Karpas-422 (cell line): ENCODE results near the gene ARHGAP9. TPM values are rescaled to one million over a fixed set of nuclear protein-coding genes. Genes with fewer than 3 reads are reported as not detected.
"Not testable (repeated sequence)": the region's sequence is repeated elsewhere in the genome, so short reads cannot be mapped to it uniquely, and the experiment has no call there.

ENCODE experiments used
- DNase-seq: peaks from one replicate; pipeline ENCODE4 v3.0.0-alpha.2; 2015
- H2AFZ ChIP-seq: fragments of 200-600 bp; sonication (generic); 2 replicates; pipeline ENCODE4 v1.6.1; 2014; ENCODE audit warnings: antibody characterized with exemption, low read length, mixed read lengths
- H3K27ac ChIP-seq: fragments of 200-600 bp; sonication (generic); 2 replicates; pipeline ENCODE4 v1.5.1; 2014; ENCODE audit warnings: mild to moderate bottlenecking, low read length, moderate library complexity
- H3K27me3 ChIP-seq: fragments of 200-600 bp; sonication (generic); 2 replicates; pipeline ENCODE4 v1.6.1; 2014; ENCODE audit warnings: low read length, mixed read lengths
- H3K36me3 ChIP-seq: fragments of 200-600 bp; sonication (generic); 2 replicates; pipeline ENCODE4 v1.6.1; 2014; ENCODE audit warnings: low read length, mixed read lengths; ENCODE audit not compliant: insufficient read depth
- H3K4me1 ChIP-seq: fragments of 200-600 bp; sonication (generic); 2 replicates; pipeline ENCODE4 v1.6.1; 2014; ENCODE audit warnings: mild to moderate bottlenecking, low read length, mixed read lengths
- H3K4me2 ChIP-seq: fragments of 200-600 bp; sonication (generic); 2 replicates; pipeline ENCODE4 v1.6.1; 2014; ENCODE audit warnings: low read length, low read depth, mild to moderate bottlenecking; ENCODE audit not compliant: poor library complexity, severe bottlenecking
- H3K4me3 ChIP-seq: fragments of 200-600 bp; sonication (generic); 2 replicates; pipeline ENCODE4 v1.5.1; 2014; ENCODE audit warnings: mild to moderate bottlenecking, antibody characterized with exemption, low read length, mixed read lengths
- H3K79me2 ChIP-seq: fragments of 200-600 bp; sonication (generic); 2 replicates; pipeline ENCODE4 v1.6.1; 2014; ENCODE audit warnings: mild to moderate bottlenecking, low read length, mixed read lengths
- H3K9ac ChIP-seq: fragments of 200-600 bp; sonication (generic); 2 replicates; pipeline ENCODE4 v1.6.0; 2014; ENCODE audit warnings: low read length
- H3K9me2 ChIP-seq: fragments of 200-600 bp; sonication (generic), shearing (Covaris generic); replicated peaks from 2 replicates; pipeline ENCODE4 v1.6.0; 2014; ENCODE audit warnings: mild to moderate bottlenecking, low read length, moderate library complexity; ENCODE audit not compliant: insufficient read depth
- H3K9me3 ChIP-seq: fragments of 300-700, 200-600 bp; sonication (generic); 2 replicates; pipeline ENCODE4 v1.6.1; 2014; ENCODE audit warnings: low read length, mixed read lengths
- H4K20me1 ChIP-seq: fragments of 200-600 bp; sonication (generic); 2 replicates; pipeline ENCODE4 v1.6.1; 2014; ENCODE audit warnings: mild to moderate bottlenecking, antibody characterized with exemption, low read length, low read depth; ENCODE audit not compliant: insufficient read depth
- total RNA-seq: library from RNA; depleted of rRNA; stranded (reverse); fragments of >200 nt; shearing (Covaris generic); gene quantifications from 2 replicates; pipeline ENCODE4 v1.2.3, GENCODE V29; 2014; ENCODE audit warnings: low replicate concordance

ARHGAP9 gene
- total RNA-seq, 1 experiment from 2014 or later, result 12.3 TPM

GRCh38 chr12:57506541-57506940, 26.9 kb upstream of the ARHGAP9 start:
- peaks cover 37% of the 10 kb centered on the region for H3K36me3 ChIP-seq
- not testable (repeated sequence) for H3K9me2 ChIP-seq, H3K9ac ChIP-seq, H3K4me3 ChIP-seq, H3K4me2 ChIP-seq, H2AFZ ChIP-seq, H4K20me1 ChIP-seq, H3K79me2 ChIP-seq, DNase-seq, H3K9me3 ChIP-seq, H3K4me1 ChIP-seq, H3K27ac ChIP-seq, H3K27me3 ChIP-seq

DNA sequence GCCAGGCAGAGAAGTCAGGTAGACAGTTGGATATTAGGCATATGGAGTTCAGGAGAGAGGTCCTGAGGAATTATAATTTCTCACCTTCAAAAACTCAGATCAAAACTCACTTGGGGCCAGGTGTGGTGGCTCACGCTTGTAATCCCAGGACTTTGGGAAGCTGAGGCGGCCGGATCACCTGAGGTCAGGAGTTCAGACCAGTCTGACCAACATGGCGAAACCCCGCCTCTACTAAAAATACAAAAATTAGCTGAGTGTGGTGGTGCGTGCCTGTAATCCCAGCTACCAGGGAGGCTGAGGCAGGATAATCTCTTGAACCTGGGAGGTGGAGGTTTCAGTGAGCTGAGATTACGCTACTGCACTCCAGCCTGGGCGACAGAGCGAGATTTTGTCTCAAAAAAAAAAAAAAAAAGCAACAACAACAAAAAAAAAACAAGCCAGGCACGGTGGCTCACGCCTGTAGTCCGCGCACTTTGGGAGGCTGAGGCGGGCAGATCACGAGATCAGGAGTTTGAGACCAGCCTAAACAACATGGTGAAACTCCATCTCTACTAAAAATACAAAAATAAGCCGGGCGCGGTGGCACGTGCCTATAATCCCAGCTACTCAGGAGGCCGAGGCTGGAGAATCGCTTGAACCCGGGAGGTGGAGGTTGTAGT, 22.8 kb upstream of the ARHGAP9 start:
- peaks cover 67% of the 10 kb centered on the region for H3K36me3 ChIP-seq
- H3K9ac ChIP-seq, result not testable (repeated sequence)

DNA sequence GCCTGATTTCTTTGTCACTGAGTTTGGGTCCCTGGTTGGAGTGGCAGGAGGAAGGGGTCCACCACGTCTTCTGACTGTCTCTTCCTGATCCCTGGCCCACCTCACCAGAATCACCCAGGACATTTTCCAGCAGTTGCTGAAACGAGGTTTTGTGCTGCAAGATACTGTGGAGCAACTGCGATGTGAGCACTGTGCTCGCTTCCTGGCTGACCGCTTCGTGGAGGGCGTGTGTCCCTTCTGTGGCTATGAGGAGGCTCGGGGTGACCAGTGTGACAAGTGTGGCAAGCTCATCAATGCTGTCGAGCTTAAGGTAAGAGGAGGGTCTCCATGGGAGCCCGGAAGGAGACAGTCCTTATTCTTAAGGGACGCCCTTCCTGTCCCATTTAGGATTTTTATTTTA, 20.5 kb upstream of the ARHGAP9 start:
- H4K20me1 ChIP-seq, result no peaks in the 10 kb centered on the region
- H3K4me2 ChIP-seq, result no peak overlapping the region
- no peaks in the 10 kb centered on the region for H3K9me3 ChIP-seq
- H3K27me3 ChIP-seq, result no peaks in the 10 kb centered on the region
- H3K4me3 ChIP-seq, result no peak overlapping the region
- H3K36me3 ChIP-seq, result peaks cover 56% of the 10 kb centered on the region
- no peak for DNase-seq
- H3K27ac ChIP-seq, result no peak overlapping the region
- no peaks in the 10 kb centered on the region for H3K4me1 ChIP-seq
- H2AFZ ChIP-seq, result no peak overlapping the region
- H3K79me2 ChIP-seq, result no peaks in the 10 kb centered on the region
- no peak overlapping the region for H3K9ac ChIP-seq
- no peaks in the 10 kb centered on the region for H3K9me2 ChIP-seq

More for the DNA sequence above, 22.8 kb upstream of the ARHGAP9 start:
- not testable (repeated sequence) for DNase-seq, H3K9me3 ChIP-seq, H3K4me2 ChIP-seq, H3K4me1 ChIP-seq, H3K27ac ChIP-seq, H4K20me1 ChIP-seq, H3K4me3 ChIP-seq, H3K79me2 ChIP-seq, H3K9me2 ChIP-seq, H2AFZ ChIP-seq, H3K27me3 ChIP-seq

DNA sequence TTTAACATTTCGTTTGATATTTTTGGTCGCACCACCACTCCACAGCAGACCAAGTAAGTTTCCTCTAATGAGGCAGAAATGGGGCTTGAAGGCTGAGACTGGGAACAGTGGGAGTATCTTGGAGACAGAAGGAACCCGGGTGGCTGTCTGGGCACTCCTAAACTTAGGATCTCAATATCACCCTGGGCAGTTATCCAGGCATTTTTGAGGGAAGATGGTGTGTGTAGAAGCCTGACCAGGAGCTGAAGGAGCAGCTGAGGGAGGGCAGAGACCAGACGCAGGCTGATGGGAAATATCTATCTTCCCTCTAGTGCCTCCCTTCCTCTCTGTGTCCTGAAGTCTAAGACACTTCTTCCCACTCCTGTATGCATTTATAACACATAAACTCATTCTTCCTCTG, 18.9 kb upstream of the ARHGAP9 start:
- Histone ChIP-seq H3K36me3 (peaks cover 51% of the 10 kb centered on the region), H3K79me2 (no peaks in the 10 kb centered on the region), H3K9ac (no peak overlapping the region), H3K4me1 (no peaks in the 10 kb centered on the region), H3K27ac (no peak overlapping the region), H3K9me3 (no peaks in the 10 kb centered on the region), H3K27me3 (no peaks in the 10 kb centered on the region), H4K20me1 (no peaks in the 10 kb centered on the region), H3K4me2 (no peak overlapping the region), H3K9me2 (no peaks in the 10 kb centered on the region), H2AFZ (no peak overlapping the region), H3K4me3 (no peak overlapping the region)
- no peak for DNase-seq

DNA sequence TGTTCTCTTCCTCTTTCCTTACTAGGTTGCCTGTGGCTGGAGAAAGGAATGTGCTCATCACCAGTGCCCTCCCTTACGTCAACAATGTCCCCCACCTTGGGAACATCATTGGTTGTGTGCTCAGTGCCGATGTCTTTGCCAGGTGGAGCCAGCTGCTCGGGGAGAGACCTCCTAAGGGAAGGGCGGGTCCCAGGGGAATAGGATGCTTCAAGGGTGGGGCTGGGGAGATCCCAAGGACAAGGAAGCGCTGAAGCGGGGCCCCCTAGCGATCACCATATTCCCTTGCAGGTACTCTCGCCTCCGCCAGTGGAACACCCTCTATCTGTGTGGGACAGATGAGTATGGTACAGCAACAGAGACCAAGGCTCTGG, 18.5 kb upstream of the ARHGAP9 start:
- Histone ChIP-seq H3K36me3 (peaks cover 49% of the 10 kb centered on the region), H3K9me2 (no peaks in the 10 kb centered on the region), H2AFZ (no peak overlapping the region), H3K27me3 (no peaks in the 10 kb centered on the region), H3K4me2 (no peak overlapping the region), H4K20me1 (no peaks in the 10 kb centered on the region), H3K4me1 (no peaks in the 10 kb centered on the region), H3K27ac (no peak overlapping the region), H3K9ac (no peak overlapping the region), H3K79me2 (no peaks in the 10 kb centered on the region), H3K4me3 (no peak overlapping the region), H3K9me3 (no peaks in the 10 kb centered on the region)
- DNase-seq, result no peak

GRCh38 chr12:57497223-57498131, 17.8 kb upstream of the ARHGAP9 start:
- no peaks in the 10 kb centered on the region; the same call in 1 of the 2 replicates for H3K79me2 ChIP-seq
- H3K4me3 ChIP-seq, result no peak overlapping the region
- no peaks in the 10 kb centered on the region for H3K27me3 ChIP-seq
- H3K9me3 ChIP-seq, result no peaks in the 10 kb centered on the region
- H3K9me2 ChIP-seq, result no peaks in the 10 kb centered on the region
- no peak overlapping the region for H3K4me2 ChIP-seq
- DNase-seq, result no peak
- peaks cover 51% of the 10 kb centered on the region for H3K36me3 ChIP-seq
- no peaks in the 10 kb centered on the region for H3K4me1 ChIP-seq
- no peak overlapping the region for H3K27ac ChIP-seq
- H2AFZ ChIP-seq, result no peak overlapping the region
- H3K9ac ChIP-seq, result no peak overlapping the region
- no peaks in the 10 kb centered on the region for H4K20me1 ChIP-seq

GRCh38 chr12:57496822-57497221, 17.2 kb upstream of the ARHGAP9 start:
- H3K4me3 ChIP-seq, result no peak overlapping the region

GRCh38 chr12:57495051-57495701, 15.5 kb upstream of the ARHGAP9 start:
- not testable (repeated sequence) for H3K9ac ChIP-seq, H3K9me2 ChIP-seq, H3K27ac ChIP-seq, H2AFZ ChIP-seq, H3K27me3 ChIP-seq, H3K79me2 ChIP-seq, H3K4me3 ChIP-seq, H3K4me2 ChIP-seq, H4K20me1 ChIP-seq, H3K9me3 ChIP-seq, DNase-seq, H3K4me1 ChIP-seq
- H3K36me3 ChIP-seq, result peaks cover 46% of the 10 kb centered on the region

More at GRCh38 chr12:57496822-57497221, 17.2 kb upstream of the ARHGAP9 start:
- no peaks in the 10 kb centered on the region for H3K4me1 ChIP-seq
- no peak for DNase-seq
- H3K4me2 ChIP-seq, result no peak overlapping the region
- H3K27ac ChIP-seq, result no peak overlapping the region
- H2AFZ ChIP-seq, result no peak overlapping the region
- H3K36me3 ChIP-seq, result peaks cover 48% of the 10 kb centered on the region
- no peaks in the 10 kb centered on the region for H3K9me2 ChIP-seq
- no peaks in the 10 kb centered on the region for H3K9me3 ChIP-seq
- H3K79me2 ChIP-seq, result no peaks in the 10 kb centered on the region; the same call in 1 of the 2 replicates
- H4K20me1 ChIP-seq, result no peaks in the 10 kb centered on the region
- no peak overlapping the region for H3K9ac ChIP-seq
- no peaks in the 10 kb centered on the region for H3K27me3 ChIP-seq
